ENCODE measurements around the gene NPAS3. TPM values are rescaled to one million over a fixed set of nuclear protein-coding genes. Genes with fewer than 3 reads are reported as not detected.

The NPAS3 gene
- under 0.01 and 0.63 TPM in 2 replicates for total RNA-seq

DNA sequence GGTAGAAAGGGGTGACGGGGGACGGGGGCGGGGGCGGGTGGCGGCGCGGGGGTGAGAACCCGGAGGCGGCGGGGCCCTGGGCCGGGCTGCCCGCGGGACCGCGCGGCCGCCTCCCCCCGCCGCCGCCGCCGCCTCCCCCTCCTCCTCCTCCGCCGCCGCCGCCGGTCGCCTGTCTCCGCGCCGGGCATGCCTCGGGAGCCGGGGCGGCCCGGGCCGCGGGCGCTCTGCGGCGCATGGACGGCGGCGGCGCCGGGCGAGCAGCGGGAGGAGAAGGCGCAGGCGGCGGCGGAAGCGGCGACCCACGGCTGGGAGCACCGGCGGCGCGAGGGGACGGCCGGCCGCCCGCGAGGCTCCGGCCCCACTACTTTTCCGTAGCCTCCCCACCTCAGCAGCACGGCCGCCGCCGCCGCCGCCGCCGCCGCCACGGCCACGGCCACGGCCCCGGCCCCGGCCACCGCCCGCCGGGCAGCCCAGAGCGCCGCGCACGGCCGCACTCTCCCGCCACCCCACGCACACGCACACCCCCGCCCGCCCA lies at the start of gene NPAS3:
TSS of gene NPAS3 (plus strand) at position 161 of the 535 bp plus-strand sequence.

Data from mesangial cell (primary cell).